GM12801 (cell line): Measurements from ENCODE around the gene USP47.

Source experiments
- TF ChIP-seq, protein P1 (sequence below): IDR thresholded peaks from one replicate; pipeline ENCODE4 v1.5.1; 2011; ENCODE audit warnings: control low read depth; ENCODE audit not compliant: insufficient read length; ENCODE audit errors: extremely low read depth

USP47 gene

DNA sequence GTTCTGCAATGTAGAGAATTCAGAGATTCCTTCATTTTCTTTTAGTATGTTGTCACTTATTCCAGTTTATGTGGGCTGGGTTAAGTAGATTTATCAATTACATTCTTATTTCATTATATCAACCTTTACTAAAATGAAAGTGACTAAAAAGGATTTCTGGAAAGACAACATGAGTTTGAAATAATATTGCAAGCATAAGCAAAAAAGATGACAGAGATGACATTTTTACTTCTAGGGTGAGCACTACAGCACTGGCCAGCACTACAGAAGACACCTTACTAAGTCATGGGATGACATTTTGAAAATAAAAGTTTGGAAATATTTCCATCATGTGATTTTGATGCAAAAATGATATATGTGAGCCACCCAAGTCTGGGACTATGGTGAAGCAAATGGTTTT lies 2.1 kb upstream of the USP47 start:
- TF ChIP-seq, protein P1, sequence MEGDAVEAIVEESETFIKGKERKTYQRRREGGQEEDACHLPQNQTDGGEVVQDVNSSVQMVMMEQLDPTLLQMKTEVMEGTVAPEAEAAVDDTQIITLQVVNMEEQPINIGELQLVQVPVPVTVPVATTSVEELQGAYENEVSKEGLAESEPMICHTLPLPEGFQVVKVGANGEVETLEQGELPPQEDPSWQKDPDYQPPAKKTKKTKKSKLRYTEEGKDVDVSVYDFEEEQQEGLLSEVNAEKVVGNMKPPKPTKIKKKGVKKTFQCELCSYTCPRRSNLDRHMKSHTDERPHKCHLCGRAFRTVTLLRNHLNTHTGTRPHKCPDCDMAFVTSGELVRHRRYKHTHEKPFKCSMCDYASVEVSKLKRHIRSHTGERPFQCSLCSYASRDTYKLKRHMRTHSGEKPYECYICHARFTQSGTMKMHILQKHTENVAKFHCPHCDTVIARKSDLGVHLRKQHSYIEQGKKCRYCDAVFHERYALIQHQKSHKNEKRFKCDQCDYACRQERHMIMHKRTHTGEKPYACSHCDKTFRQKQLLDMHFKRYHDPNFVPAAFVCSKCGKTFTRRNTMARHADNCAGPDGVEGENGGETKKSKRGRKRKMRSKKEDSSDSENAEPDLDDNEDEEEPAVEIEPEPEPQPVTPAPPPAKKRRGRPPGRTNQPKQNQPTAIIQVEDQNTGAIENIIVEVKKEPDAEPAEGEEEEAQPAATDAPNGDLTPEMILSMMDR, result no peak

DNA sequence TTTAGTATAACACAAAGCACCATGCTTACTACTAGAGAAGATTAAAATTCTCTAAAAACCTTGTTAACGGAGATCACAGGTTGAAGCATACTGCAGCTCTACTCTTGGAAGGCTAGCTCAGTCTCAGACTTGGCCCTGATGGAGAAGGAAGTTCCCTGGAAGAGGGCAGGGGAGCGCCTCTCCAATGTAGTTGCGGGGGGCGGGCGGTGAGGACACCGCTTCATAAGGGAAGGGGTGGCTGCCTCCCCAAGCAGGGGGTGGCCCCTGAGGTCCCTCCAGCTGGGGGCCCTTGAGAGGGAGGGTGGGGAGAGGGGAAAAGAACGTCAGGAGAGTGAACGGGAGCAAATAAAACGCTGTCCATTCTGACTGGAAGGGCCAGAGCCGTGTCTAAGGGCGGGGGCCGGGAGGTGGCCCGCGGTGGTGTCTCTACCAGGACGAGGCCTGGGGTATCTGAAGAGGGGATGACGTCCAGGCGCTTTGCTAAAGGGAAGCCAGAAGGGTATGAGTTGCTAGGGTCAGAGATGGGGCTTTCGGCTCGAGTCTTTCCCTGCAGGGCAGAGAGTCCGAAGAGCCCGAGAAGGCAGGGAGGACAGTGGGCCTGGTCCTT lies 553 bp upstream of the USP47 start:
- TF ChIP-seq, protein P1, result no peak

DNA sequence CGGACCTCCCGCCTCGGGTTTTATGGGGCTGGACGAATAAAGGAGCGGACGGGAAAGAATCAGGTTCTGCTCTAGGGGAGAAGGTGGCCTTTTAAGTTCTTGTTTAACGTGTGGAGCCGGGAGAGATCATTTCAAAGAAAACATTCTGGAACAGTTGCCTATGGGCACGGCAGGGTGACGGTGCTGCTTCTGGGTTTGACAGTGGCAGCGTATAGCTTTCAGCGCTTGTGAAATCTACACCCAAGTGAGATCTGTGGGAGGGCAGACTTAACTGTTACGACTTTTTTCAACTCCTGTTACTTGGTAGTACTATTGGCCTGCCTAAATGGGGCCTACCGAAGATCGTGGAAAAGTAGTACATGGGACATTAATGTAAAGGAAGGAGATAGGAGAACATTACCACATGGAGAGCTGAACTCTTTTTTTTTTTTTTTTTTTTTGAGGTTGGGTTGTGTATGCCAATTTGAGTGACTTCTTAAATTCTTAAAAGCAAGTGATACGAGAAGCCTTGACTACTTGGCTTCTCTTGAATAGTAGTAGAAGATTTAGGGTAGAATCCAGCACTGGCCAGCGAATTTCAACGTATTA lies 743 bp downstream of the USP47 start:
- TF ChIP-seq, protein P1, result no peak

DNA sequence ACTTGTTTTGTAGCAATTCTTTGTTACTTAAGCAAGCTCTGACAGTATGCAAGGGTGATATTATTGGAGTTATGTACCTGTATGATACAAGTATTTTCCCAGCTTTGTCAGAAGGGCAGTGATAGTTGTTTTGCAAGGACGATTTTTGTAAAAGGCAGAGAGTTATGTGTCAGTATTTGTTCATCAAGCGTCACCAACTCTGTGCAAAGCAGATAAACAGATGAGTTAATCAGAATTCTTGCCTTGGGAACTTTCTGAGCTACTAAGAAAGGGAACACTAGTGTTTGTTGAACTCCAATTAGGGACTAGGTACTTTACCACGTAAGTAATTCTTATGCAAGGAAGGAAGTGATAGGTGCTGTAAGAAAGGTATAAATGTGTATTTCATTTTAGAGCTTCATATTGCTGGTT lies 1.4 kb downstream of the USP47 start:
- TF ChIP-seq, protein P1, result no peak

DNA sequence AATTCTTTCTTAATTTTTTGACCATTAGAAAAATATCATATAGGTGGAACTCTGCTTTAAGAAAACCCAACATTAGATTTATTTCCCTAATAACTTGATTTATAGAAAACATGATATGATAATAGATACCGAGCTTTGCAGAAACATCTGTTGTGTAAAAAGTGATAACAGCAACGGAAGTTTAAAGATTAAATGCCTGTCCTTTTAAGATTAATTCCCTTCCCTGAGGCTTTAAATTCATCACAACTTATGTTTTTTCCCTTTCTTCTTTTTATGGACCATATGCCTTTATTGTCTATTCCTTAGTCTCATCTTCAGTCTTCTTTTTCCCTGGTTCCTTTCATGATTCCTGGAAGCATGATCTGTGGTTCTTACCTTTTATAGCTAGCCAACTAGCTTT lies 1.9 kb downstream of the USP47 start:
- TF ChIP-seq, protein P1, result no peak

DNA sequence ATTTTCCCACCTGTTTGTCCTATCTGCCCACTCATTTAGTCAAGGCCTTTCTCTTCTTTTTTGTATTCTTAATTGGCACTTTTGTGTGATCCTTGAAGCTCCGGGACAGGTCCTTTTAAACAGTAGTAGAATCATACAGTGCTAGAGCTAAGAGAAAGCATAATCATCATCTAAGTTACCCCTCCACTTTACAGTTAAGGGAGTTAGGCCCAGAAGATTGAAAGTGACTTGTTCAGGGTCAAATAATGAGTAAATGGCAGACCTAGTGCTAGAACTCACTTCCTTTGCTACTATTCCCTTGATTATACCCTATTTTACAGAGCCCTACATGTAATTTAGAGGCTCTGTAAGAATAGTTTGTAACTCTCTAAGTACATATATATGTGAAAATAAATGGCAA lies 2.5 kb downstream of the USP47 start:
- TF ChIP-seq, protein P1, result no peak

DNA sequence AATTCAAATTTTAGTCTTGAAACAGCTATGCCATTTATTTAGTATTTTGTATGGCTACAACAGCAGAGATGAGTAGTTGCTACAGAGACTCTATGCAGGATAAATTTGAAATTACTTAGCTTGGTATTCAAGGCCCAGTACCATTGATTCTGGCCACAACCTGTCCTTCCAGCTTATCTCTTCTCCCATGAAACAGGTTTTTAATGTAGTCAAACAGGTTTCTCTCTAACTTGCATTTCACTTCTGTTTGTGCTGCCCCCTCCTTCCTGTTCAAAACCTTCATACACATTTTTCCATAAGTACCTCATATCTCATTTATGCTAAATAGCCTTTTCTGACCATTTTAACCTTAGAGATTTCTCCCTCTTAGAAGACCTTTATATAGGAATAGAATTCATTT lies 3.3 kb downstream of the USP47 start:
- TF ChIP-seq, protein P1, result no peak
